Activated T-cell treated with anti-CD3 and anti-CD28 coated beads for 4 hours (primary cell): ENCODE measurements around the gene SIPA1L3.

Experiments used
- DNase-seq: peaks from one replicate; pipeline ENCODE4 v3.0.0-alpha.2; 2020

The SIPA1L3 gene

GRCh38 chr19:38071647-38072046, 164.6 kb downstream of the SIPA1L3 start:
- no peak for DNase-seq

- no peak for DNase-seq
Measured at GRCh38 chr19:38072776-38073750, 166.1 kb downstream of the SIPA1L3 start.

GRCh38 chr19:38073841-38074685, 167.1 kb downstream of the SIPA1L3 start:
- DNase-seq = no peak

DNA sequence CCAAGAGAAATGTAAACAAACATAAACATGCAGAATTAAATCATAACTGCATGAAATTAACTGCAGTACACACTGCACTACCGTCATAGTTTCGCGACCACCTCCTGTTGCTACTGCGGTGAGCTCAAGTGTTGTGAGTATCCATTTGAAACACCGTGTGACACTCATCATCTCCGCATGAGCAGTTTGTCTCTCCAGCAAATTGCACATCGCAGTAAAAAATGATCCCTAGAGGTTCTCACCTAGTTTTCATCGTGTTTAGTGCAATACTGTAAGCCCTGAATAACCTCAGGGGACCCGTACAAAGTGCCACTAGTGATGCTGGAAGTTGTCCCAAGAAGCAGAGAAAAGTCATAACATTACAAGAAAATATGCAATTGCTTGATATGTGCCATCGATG, 169.3 kb downstream of the SIPA1L3 start:
- DNase-seq = no peak

GRCh38 chr19:38078302-38078930, 171.4 kb downstream of the SIPA1L3 start:
- no peak for DNase-seq

GRCh38 chr19:38079926-38080380, 172.9 kb downstream of the SIPA1L3 start:
- DNase-seq = no peak

DNA sequence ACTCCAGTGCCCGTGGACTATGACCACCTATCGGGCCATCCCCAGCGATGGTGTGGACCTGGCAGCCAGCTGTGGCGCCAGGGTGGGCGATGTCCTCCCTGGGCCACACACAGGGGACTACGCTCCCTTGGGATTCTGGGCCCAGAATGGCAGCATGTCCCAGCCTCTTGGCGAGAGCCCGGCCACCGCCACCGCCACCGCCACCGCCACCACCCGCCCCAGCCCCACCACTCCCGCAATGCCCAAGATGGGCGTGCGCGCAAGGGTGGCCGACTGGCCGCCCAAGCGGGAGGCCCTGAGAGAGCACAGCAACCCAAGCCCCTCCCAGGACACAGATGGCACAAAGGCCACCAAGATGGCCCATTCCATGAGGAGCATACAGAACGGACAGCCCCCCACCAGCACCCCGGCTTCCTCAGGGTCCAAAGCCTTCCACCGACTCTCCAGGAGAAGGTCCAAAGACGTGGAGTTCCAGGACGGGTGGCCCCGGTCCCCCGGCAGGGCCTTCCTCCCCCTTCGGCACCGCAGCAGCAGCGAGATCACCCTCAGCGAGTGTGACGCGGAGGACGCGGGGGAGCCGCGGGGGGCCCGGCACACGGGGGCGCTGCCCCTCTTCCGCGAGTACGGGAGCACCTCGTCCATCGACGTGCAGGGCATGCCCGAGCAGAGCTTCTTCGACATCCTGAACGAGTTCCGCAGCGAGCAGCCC, 174.7 kb downstream of the SIPA1L3 start:
- DNase-seq = no peak

DNA sequence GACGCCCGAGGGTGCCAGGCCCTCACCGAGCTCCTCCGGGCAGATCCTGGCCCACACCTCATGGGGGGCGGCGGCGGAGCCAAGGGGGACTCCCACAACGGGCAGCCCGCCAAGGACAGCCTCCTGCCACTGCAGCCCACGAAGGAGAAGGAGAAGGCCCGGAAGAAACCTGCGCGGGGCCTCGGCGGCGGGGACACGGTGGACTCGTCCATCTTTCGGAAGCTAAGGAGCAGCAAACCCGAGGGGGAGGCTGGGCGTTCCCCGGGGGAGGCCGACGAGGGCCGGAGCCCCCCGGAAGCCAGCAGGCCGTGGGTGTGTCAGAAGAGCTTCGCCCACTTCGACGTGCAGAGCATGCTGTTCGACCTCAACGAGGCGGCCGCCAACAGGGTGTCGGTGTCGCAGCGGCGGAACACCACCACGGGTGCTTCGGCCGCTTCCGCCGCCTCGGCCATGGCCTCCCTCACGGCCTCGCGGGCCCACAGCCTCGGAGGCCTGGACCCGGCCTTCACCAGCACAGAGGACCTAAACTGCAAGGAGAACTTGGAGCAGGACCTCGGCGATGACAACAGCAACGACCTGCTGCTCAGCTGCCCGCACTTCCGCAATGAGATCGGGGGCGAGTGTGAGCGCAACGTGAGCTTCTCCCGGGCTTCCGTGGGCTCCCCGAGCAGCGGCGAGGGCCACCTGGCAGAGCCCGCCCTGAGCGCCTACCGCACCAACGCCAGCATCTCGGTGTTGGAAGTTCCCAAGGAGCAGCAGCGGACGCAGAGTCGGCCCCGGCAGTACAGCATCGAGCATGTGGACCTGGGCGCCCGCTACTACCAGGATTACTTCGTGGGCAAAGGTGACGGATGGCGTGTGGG, 175.5 kb downstream of the SIPA1L3 start:
- DNase-seq = no peak

DNA sequence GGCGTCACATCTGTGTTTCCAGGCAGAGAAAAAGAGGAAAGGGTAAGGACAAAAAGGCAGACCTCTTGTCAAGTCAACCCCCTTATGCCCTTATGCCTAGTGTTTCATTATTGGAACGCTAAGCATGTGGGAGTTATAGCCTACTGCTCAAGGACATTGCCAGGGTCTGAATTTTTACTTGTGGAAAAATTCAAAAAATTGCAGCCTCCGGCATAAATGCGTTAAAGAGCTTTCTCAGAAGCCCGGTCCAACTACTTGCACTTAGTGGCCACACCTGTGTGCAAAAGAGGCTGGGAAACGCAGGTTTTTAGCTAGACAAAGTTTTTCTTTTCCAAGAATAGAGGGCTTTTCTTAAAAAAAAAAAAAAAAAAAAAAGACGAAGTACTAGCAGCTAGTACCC, 177.2 kb downstream of the SIPA1L3 start:
- no peak for DNase-seq

DNA sequence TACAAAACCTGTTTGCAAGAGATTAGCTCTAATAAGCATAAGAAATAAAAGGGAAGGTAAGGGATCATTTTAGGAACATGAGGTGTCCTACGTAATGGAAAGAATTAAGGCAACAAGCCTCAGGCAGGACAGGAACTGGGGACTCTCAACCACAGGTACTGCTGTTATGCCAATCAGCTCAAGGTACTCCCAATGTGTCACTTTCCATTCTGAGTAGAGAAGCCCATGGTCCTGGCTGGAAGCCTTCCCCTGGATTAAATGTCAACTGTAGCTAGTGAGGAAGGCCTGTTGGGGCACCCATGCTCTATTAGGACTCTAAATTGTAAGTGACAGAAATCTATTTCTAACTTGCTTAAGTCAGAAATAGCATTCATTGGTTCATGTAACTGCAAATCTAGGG, 182.4 kb downstream of the SIPA1L3 start:
- DNase-seq = no peak

GRCh38 chr19:38093154-38093553, 186.1 kb downstream of the SIPA1L3 start:
- no peak for DNase-seq

DNA sequence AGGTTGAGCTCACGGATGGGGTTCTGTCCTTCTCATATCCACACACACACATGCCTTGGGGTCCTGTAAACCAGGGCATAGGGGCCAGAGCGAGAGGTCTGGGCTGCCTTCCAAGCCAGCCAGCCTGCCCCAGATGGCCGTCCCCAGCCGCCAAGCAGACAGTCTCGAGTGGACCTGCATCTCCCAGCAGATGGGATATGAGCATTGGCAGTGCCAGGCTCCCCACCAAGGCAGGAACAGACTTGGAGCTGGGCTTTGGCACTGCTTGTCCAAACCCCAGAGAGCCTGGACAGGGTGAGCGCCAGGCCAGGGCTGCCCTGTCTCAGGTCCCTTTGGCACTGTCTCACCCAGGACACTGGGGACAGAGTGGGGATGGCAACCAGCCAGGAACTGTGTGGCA, 186.6 kb downstream of the SIPA1L3 start:
- DNase-seq = no peak

DNA sequence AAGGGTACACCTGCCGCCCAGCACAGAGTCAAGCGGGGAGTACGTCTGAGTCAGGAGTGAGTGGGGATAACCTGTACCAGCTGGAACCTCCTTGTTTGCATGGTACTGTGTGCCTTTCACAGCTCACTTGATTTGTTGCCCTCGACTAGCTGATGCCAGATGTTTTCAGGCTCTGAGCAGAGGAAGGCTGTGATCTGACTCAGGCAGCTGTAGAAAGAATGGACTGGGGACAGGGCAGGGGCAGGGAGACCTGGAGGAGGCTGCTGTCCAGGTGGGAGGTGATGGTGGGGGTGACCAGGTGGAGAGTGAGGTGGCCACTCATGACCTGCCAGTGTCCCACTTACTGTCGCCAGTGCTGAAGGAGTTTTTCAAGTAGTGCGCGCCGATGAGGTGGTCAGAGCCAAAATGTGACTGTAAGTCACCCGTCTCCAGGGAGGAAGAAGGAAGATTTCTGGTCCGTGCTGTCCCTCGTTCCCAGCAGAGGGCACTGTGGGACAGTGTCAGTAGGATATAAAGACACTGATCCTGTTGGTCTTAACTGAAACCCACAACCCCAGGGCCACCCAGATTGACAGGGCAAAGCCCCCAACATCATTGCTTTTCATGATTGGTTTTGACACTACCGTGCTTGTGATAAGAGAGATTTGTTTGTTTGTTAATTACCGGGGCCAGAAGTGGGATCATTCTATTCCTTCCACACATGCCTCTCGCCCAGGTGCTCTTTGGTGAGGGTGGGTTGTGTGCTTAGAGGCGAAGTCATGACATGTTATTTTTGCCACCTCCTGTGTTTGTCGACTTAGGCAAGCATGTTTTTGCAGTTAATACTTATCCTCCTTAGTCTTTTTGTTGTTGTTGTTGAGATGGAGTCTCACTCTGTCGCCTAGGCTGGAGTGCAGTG, 188.7 kb downstream of the SIPA1L3 start:
- peak; percentile 32 for DNase-seq

GRCh38 chr19:38099966-38100365, 193.0 kb downstream of the SIPA1L3 start:
- no peak for DNase-seq

GRCh38 chr19:38100589-38100988, 193.6 kb downstream of the SIPA1L3 start:
- no peak for DNase-seq

- DNase-seq = no peak
Measured at GRCh38 chr19:38101723-38102122, 194.7 kb downstream of the SIPA1L3 start.

DNA sequence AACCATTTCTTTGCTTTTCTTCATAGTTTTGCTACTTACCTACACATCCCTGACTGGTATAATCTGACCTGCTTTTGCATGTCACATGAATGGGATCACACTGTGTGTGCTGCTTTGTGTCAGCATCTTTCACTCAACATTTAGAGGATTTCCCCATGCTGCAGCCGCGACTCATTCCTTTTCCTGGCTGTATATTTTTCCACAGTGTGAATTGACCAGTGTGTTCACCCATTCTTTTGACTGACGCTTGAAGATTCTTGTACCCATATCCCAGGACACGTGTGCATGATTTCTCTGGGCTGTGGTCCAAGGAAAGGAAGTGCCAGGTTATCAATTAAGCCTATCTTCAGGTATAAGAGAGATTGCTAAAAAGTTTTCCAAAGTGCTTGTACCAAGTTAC, 198.6 kb downstream of the SIPA1L3 start:
- DNase-seq = no peak

DNA sequence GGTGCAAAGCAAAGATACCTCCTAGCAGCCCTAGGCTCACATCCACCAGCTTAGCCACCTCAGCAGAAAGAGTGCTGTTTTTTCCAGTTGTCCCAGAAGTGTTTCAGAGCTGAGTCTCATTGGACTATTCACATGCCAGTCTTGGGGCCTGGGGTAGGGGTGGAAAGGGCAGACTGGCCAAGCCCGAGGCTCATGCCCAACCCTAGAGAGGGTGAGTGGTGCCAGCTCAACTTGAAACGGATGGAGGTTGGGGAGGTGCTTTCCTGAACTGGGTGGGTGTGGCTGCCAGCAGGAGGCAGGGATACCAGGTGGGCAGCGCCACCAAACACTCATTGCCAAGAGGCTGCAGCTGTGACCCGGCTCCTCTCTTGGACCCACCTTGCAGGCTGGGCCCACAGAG, 200.1 kb downstream of the SIPA1L3 start:
- DNase-seq = no peak

- no peak for DNase-seq
Measured at GRCh38 chr19:38111898-38112297, 204.9 kb downstream of the SIPA1L3 start.

- no peak for DNase-seq
Measured at GRCh38 chr19:38114651-38115050, 207.6 kb downstream of the SIPA1L3 start.
